HG02981 (cell line): ENCODE results near the gene PRR23A.
"Not testable (repeated sequence)": the region's sequence is repeated elsewhere in the genome, so short reads cannot be mapped to it uniquely, and the experiment has no call there.

ENCODE experiments used
- ATAC-seq: cut with Tn5 transposase; IDR thresholded peaks from one replicate; pipeline ENCODE4 v1.9.1; 2021; ENCODE audit warnings: mild to moderate bottlenecking, moderate library complexity; ENCODE audit not compliant: unreplicated experiment

PRR23A gene

DNA sequence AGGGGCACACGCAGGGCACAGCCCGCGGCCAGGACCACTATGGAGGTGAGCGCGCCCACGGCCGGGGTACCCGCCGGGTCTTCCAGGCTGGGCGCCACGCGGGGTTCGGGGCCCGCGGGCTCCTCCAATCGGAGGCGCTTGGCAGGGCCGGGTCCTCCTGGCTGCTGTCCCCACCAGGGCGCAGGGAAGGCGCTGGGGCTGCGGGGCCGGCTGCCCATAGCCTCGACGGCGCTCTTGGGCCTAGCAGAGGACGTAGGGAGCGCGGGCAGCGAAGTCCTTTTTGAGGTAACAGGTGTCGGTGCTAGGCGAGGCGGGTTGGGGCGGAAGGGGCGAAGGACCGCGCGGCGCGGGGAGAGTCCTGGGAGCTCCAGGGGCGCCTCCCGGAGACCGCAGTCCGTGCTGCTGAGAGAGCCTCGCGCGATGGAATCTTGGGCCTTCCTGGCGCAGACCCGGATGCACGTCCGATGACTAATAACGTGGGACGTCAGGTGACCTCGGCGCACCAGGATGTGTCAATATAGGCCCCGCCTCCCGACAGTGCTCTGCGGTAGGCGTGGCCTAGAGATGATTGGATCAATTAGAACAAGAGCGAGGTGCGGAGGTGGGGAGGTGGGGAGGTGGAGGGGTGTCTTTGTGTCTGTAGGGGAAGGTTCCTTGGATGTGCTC is at the start of gene PRR23A:
TSS of gene PRR23A (minus strand) at position 218 of the 666 bp plus-strand sequence. CDS start at position 218, 0 bp downstream.
- ATAC-seq = no peak

DNA sequence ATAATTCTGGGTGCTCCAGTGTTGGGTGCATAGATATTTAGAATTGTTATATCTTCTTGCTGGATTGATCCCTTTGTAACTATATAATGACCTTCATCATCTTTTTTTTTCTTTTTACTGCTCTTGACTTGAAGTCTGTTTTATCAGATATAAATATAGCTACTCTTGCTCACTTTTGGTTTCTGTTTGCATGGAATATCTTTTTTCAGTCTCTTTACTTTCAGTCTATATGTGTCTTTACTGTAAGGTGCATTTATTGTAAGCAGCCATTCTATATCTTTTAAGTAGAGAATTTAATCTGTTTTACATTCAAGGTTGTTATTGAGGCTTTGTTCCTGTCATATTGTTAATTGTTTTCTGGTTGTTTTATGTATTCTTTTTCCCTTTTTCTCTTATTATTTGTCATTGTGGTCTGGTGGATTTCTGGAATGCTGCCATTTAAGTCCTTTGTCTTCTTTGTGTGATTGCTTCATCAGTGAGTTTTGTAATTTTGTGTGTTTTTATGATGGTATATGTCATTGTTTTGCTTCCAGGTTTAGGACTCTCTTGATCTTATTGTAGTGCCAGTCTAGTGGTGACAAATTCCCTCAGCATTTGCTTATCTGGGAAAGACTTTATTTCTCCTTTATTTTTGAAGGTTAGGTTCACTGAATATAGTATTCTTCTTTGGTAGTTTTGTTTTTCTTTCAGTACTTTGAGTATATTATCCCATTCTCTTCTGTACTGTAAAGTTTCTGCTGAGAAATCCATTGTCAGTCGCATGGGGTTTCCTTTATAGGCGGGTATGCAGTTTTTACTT is 46.9 kb upstream of the PRR23A start:
- ATAC-seq = no peak

DNA sequence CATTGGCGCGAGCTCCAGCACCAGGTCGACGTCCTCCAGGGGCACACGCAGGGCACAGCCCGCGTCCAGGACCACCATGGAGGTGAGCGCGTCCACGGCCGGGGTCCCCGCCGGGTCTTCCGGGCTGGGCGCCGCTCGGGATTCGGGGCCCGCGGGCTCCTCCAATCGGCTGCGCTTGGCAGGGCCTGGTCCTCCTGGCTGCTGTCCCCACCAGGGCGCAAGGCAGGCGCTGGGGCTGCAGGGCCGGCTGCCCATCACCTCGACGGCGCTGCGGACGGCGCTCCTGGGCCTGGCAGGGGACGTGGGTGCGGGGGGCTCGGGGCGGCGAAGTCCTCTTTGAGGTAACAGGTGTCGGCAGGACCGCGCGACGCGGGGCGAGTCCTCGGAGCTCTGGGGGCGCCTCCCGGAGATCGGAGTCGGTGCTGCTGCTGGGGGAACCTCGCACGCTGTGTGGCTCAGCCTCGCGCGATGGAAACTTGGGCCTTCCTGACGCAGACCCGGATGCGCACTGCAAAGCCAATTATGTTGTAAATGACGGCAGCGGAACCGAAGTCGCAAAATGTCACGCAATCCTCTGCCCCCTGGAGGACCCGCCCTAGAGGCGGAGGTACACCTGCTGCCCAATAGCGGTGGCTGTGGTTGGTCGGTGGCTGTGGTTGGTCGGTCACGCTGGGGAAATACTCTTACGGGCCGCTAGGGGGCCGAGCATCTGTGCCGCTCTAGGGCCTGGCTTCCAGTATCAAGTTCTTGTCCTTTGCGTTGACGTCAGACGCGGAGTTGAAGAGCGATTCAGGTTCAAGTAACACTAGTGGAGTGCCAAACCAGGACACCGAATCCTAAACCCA is 38.5 kb upstream of the PRR23A start, which contains the start of gene PRR23C:
TSS of gene PRR23C (minus strand) at position 527 of the 845 bp plus-strand sequence. CDS start at position 255, 272 bp downstream.
- no peak for ATAC-seq

DNA sequence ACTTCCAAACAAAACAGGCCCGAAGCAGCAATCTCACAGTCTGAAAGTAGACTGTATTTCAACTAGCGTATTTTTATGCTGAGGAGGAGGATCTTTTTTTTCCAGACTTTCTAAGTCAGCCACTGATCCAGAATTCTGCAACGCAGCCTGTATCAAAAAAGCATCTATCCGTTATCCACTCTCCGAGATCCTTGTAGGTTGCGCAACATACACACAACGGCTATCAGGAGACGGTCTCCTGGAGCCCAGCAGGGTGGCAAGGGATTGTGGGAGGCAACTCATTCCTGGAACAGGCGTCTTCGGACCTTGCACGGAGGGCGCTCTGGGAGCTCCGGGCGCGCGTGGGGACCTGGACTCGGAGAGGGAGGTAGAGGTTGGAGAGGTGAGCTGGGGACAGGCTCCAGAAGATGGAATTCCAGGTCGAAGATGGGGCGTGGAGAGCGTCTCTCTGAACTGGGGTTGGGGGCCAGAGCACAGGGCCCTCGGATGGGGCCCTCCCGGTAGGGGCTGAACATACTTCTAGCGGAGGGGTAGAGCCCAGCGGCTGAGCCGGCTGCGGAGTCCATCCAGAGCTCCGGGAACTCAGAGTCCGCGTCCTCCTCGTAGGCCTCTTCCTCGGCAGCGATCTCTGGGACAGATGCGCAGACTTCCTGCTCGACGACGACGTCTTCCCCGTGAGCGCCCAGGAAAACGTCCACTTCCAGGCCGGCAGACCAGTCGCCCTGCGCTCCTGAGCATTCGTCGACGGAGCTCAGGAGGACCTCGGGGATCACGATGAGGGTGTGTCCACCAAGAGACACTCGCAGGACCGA is 37.7 kb upstream of the PRR23A start:
- ATAC-seq = no peak

DNA sequence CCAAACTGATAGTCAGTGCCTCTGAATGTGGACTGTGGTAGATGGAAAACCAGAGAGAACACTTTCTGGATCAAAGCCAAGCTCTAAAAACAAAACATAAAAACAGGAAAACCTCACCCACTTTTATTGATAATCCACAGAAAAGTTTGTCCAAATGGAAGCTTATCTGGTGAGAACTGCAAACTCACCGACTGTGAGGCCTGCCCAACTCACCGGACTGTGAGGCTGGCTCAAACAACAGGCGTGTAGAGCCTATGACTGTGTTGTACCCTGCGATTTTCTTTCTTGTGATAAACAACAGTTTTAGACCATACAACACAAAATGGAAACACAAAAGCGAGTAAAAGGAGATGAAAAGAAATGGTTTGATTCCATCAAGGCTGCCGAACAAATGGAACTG is 31.4 kb upstream of the PRR23A start:
- ATAC-seq = no peak

DNA sequence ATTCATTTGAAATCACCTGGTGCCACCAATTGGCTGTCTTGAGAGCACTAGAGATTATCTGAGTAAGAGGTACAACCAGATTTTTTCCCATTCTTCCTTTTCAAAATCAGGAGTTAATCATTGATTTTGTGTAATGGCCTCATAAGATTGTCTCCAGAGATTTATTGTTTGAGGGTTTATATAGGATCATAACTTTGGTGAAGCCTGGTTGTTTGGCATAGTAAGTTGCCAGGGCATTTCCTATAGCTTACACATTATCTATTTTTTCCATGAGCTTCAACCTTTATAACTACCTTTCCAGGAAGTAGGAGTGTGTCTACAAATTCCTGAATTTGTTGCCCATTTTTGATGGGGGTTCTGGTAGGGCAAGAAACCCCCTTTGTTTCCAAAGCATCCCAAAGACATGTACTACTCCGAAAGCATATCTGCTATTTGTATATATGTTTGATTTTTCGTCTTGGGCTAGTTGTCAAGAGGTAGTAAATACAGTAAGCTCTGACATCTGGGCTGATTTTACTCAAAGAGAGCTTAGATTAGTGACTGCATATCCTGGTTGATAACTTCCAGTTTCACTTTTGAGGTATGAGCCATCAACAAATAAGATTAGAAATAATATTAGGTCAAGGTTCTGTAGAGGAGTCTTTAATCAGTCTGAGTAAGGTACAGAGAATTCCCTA is 26.4 kb upstream of the PRR23A start:
- ATAC-seq = no peak

DNA sequence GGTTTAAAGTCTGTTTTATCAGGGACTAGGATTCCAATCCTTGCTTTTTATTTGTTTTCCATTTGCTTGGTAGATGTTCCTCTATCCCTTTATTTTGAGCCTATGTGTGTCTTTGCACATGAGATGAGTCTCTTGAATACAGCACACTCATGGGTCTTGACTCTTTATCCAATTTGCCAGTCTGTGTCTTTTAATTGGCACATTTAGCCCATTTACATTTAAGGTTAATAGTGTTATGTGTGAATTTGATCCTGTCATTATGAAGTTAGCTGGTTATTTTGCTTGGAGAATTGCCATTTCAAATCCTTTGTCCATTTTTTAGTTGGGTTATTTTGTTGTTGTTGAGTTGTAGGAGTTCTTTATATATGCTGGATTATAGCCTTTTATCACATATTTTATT is 24.5 kb upstream of the PRR23A start:
- ATAC-seq = not testable (repeated sequence)

DNA sequence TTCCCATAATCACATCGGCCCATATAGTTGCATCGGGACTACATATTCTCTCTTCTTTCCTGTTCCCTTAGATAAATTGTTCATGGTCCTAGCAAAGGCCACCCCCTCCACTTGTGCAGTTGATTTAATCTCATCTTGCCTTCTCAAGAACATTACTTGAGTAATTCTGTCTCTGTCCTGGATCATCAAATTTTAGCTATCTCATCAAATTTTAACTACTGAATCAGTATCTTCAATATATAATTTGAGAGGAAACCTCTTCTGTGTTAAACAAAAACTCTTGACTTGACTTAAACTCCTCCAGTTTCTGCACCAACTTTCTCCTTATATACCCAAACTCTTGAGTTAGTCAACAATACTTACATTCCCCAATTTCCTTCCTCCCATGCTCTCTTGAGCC is 18.9 kb upstream of the PRR23A start:
- ATAC-seq = no peak

DNA sequence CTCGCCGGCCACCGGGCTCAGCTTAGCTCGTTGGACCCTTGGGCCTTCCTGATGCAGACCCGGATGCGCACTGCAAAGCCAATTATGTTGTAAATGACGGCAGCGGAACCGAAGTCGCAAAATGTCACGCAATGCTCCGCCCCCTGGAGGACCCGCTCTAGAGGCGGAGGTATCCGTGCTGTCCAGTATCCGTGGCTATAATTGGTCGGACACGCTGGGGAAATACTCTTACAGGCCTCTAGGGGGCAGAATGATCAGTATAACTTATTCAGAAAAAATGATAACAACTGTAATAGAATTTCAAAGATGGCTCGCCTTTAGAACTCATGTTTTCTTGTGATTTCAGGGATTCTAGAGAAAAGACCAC is 14.8 kb upstream of the PRR23A start, which contains the start of gene PRR23B:
TSS of gene PRR23B (minus strand) at position 59 of the 367 bp plus-strand sequence. CDS start 265 bp downstream, outside the sequence.
- no peak for ATAC-seq

DNA sequence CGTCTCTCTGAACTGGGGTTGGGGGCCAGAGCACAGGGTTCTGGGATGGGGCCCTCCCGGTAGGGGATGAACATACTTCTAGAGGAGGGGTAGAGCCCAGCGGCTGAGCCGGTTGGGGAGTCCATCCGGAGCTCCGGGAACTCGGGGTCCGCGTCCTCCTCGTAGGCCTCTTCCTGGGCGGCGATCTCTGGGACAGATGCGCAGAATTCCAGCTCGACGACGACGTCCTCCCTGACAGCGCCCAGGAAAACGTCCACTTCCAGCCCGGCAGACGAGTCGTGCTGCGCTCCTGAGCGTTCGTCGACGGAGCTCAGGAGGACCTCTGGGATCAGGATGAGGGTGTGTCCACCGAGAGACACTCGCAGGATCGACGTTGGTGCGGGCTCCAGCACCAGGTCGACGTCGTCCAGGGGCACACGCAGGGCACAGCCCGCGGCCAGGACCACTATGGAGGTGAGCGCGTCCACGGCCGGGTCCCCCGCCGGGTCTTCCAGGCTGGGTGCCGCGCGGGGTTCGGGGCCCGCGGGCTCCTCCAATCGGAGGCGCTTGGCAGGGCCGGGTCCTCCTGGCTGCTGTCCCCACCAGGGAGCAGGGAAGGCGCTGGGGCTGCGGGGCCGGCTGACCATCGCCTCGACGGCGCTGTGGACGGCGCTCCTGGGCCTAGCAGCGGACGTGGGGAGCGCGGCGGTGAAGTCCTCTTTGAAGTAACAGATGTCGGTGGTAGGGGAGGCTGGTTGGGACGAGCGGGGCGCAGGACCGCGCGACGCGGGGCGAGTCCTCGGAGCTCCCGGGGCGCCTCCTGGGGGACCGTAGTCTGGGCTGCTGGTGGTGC is 14.2 kb upstream of the PRR23A start:
- ATAC-seq = no peak

DNA sequence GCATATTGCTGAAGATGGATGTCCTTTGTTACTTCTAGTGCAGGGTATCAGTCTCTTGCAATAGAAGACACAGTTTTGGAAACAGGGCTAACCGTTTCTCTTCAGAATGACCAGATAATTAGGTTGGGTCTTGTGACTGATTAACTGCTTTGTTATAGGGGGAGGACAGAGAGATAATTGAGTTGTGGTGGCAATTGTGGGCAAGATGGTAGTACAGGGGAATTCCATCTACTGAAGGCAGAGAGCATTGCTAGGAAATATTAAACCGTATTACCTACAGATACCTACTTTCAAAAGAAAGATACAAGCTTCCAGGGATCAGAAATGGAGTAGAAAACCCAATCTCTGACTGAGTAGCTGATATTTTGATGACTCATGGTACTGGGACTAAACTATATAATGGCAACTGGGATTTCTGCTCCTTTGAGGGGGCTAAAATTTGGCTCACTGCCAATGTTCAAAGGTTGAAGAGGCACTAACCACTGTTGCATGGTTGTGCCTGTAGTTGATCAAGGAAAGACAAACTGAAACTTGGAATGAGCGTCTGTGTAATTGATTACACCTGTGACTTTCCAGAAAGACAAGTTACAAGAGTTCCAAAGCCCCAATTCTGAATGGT is 10.5 kb upstream of the PRR23A start:
- ATAC-seq = no peak

DNA sequence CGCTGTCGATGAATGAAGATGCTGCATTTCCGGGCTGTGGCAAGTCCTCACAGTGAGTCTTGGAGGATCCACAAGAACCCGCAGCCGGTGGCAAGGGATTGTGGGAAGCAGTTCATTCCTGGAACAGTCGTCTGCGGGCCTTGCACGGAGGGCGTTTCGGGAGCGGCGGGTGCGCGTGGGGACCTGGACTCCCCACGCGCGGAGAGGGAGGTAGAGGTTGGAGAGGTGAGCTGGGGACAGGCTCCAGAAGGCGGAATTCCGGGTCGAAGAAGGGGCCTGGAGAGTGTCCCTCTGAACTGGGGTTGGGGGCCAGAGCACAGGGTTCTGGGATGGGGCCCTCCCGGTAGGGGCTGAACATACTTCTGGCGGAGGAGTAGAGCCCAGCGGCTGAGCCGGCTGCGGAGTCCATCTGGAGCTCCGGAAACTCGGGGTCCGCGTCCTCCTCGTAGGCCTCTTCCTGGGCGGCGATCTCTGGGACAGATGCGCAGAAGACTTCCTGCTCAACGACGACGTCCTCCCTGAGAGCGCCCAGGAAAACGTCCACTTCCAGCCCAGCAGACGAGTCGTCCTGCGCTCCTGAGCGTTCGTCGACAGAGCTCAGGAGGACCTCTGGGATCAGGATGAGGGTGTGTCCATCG is 593 bp downstream of the PRR23A start:
- ATAC-seq = no peak

DNA sequence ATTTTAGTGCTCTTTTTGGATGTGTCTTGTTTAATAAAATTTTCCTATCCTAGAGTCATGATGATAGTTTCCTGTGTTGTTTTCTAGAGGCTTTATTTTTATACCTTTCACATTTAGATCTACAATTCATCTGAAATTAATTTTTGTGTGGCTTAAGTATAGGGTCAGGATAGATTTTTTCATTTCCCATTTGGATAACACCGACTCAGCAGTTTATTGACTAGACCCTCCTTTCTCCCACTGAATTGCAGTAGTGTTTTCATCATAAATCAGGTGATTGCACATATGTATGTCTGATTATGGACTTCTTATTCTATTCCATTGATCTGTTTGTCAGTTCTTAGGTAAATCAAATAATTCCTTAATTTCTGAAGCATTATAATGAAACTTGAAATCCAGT is 10.4 kb downstream of the PRR23A start:
- ATAC-seq = no peak

DNA sequence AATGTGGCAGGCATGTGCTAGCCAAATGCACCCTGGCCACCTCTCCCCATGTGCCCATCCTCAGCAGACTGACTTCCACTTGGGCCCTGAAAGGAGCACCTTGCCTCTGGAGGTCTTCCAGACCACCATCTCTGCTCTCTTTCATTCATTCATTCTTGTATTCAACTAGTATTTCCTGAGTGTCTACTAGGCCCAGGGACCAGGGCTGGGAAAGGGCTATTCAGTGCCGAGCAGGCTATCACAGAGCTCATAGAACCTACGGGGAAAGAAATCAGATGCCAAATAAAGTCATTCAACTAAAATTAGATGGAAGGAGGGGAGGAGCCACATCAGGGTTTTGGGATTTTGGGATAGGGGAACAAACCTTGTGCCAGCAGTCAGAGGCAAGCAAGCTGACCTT is 18.9 kb downstream of the PRR23A start:
- ATAC-seq = no peak

DNA sequence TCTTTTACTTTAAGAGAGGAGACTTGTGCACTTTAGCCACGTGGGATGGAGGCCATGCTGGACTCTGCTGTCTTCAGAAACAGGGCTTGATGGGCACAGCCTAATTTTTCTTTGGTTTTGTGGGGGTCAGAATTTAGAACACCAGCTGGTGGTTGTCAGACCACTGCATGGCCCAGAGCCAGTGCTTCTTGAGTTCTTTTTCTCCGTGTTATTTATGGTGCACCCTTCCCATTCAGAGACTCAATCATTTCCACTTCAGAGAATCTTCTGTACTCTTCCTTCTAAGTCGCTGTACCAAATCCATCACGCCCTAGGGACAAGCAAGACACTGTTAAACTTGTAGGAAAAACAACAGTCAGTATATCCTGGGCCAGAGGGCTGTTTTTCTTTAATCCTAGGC is 20.1 kb downstream of the PRR23A start:
- ATAC-seq = no peak

DNA sequence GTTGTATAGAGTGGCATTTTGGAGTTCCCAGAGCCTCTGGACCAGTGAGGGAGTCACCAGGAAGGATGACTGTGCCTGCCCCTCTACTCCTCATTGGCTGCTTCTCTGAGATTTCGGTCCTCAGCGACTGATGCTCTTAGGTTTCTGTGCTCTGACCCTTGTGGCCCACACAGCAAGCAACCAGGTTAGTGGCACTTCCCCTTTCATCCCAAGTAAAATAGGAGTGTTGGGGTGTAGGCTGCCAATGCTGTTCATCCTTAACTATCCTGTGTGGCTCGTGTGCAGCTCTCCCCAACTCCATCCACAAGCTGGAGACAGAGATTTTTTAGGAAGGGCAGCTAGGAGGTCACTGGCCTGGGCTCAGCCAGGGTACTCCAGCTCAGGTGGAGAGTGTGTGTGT is 21.3 kb downstream of the PRR23A start:
- ATAC-seq = no peak

DNA sequence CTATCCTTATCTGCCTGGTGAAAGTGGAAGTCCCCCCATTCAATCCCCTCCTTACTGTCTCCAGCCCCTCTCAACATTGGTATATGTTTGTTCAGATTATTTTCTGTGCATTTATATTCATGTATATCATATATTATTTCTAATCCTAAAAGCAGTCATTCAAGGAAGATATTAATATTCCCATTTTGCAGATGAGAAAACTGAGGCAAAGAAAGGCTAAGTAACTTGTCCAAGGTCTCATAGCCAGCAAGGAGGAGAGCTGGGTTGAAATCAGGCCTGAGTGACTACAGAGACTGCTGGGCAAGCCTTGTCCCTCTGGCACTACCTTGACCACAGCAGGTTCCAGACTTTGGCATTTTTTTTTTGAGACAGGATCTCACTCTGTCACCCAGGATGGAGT is 30.0 kb downstream of the PRR23A start:
- no peak for ATAC-seq

DNA sequence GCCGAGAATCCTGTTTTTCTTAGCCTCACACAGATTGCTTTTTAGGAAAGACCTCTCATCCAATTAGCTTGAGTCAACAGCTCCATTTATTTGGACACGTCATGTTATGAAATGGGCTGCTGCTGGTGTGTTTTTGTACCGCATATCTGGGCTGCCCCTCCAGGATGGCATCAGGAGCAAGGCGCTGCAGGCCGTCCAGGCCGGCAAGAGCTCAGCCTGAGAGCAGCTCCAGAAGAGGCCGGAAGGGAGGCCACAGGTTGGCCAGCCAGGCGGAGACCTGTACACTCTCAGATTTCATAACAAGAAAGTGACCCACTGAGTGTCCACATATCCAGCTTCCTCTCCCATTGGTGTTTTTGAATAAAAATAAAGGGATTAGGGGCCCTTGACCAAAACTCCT is 30.7 kb downstream of the PRR23A start:
- ATAC-seq = no peak
